Testis (tissue), 3 donors: Measurements from ENCODE around the gene PEF1. TPM values are rescaled to one million over a fixed set of nuclear protein-coding genes. Genes with fewer than 3 reads are reported as not detected.

ENCODE experiments used
- DNase-seq: peaks from one replicate; pipeline ENCODE4 v3.0.0-alpha.2; 2019
- H3K27ac ChIP-seq, 2 donors: fragments of 200-600 bp; sonication (generic); one replicate each; pipeline ENCODE4 v1.5.1; 2019
- H3K27me3 ChIP-seq: fragments of 200-600 bp; sonication (generic); one replicate; pipeline ENCODE4 v1.5.1; 2019
- H3K36me3 ChIP-seq: fragments of 200-600 bp; sonication (generic); one replicate; pipeline ENCODE4 v1.5.1; 2017; ENCODE audit warnings: low read depth; ENCODE audit errors: missing control alignments
- H3K4me1 ChIP-seq: fragments of 200-600 bp; sonication (generic); one replicate; pipeline ENCODE4 v1.5.1; 2019
- H3K4me3 ChIP-seq, 2 donors: fragments of 200-600 bp; sonication (generic); one replicate each; pipeline ENCODE4 v1.5.1; 2017 to 2019
- H3K9me3 ChIP-seq: fragments of 200-600 bp; sonication (generic); one replicate; pipeline ENCODE4 v1.5.1; 2017
- CTCF ChIP-seq, 3 experiments: fragments of 450-650 bp in 2 of 3; fragments of 200-600 bp in 1 of 3; sonication (generic) in 1 of 3; IDR thresholded peaks; one replicate each; pipeline ENCODE4 v1.5.1; 2016 to 2019; ENCODE audit warnings: antibody characterized with exemption in 3 of 3, mild to moderate bottlenecking in 2 of 3, moderate library complexity in 1 of 3
- POLR2A ChIP-seq: fragments of 450-650 bp; IDR thresholded peaks from one replicate; pipeline ENCODE4 v1.6.1; 2017; ENCODE audit warnings: antibody characterized with exemption, mild to moderate bottlenecking, moderate library complexity
- whole genome bisulfite sequencing, 2 donors: methylation state at CpG; one replicate each; pipeline ENCODE4 v1.1.5; 2018; 5-methylcytosine and 5-hydroxymethylcytosine counted together
- intact Hi-C: fragments of 100-400 bp; cut with DNase I; formaldehyde crosslinking; loops from one replicate; pipeline ENCODE4 v1.15.1; 2023; ENCODE audit warnings: low total_unique reads
- polyA plus RNA-seq: library from polyadenylated mRNA; stranded (reverse); fragments of 350-450 nt; fragmentation: Illumina TruSeq; extraction: RNeasy Lipid Tissue Mini Kit (QIAGEN cat#74804); gene quantifications from one replicate; pipeline ENCODE4 v1.2.3, GENCODE V29; 2014; ENCODE audit warnings: low read depth, low replicate concordance; ENCODE audit not compliant: insufficient read depth
- total RNA-seq, 2 donors: library from RNA; depleted of rRNA; stranded (reverse); fragments of >200 nt; gene quantifications; one replicate each; pipeline ENCODE4 v1.2.3, GENCODE V29; 2016

Gene PEF1
- total and polyA plus RNA-seq, 3 donors from 2014 or later = 73.5 to 124 (median 81.4) TPM

- no peak for DNase-seq
- H3K4me1 ChIP-seq = peaks cover 18% of the 10 kb centered on the region
- no peaks in the 10 kb centered on the region for H3K36me3 ChIP-seq
- TF ChIP-seq CTCF (IDR thresholded peaks at IDR 0.05) (no peak), POLR2A (no peak)
- H3K27ac ChIP-seq = no peak overlapping the region
- H3K27me3 ChIP-seq = no peaks in the 10 kb centered on the region
- no peak overlapping the region for H3K4me3 ChIP-seq
- WGBS, 2 donors = 86% methylated on average over 3 of the region's 3 CpGs
- intact Hi-C loops = no loop called here
- H3K9me3 ChIP-seq = no peaks in the 10 kb centered on the region
These were observed 1.8 kb downstream of the PEF1 start for GRCh38 chr1:31642897-31643296.

GRCh38 chr1:31642366-31642765, 2.3 kb downstream of the PEF1 start:
- 86 to 89% methylated on average over 4 of the region's 4 CpGs for WGBS, 2 donors
- intact Hi-C loops = no loop called here
- peaks cover 13% of the 10 kb centered on the region for H3K4me1 ChIP-seq

GRCh38 chr1:31640964-31641363, 3.7 kb downstream of the PEF1 start:
- H3K27me3 ChIP-seq = no peaks in the 10 kb centered on the region
- no peak for DNase-seq
- H3K9me3 ChIP-seq = no peaks in the 10 kb centered on the region
- no peaks in the 10 kb centered on the region for H3K36me3 ChIP-seq
- 84 to 87% methylated on average over 4 of the region's 4 CpGs for WGBS, 2 donors
- H3K27ac ChIP-seq = no peak overlapping the region
- H3K4me1 ChIP-seq = peaks cover 10% of the 10 kb centered on the region
- TF ChIP-seq CTCF (IDR thresholded peaks at IDR 0.05) = no peak
- no peak for TF ChIP-seq POLR2A
- intact Hi-C loops = no loop called here
- no peak overlapping the region for H3K4me3 ChIP-seq

More at GRCh38 chr1:31642366-31642765, 2.3 kb downstream of the PEF1 start:
- DNase-seq = no peak
- no peak overlapping the region for H3K27ac ChIP-seq
- TF ChIP-seq CTCF (IDR thresholded peaks at IDR 0.05) = no peak
- TF ChIP-seq POLR2A = no peak
- H3K4me3 ChIP-seq = no peak overlapping the region
- H3K36me3 ChIP-seq = no peaks in the 10 kb centered on the region
- no peaks in the 10 kb centered on the region for H3K27me3 ChIP-seq
- H3K9me3 ChIP-seq = no peaks in the 10 kb centered on the region

- H3K27me3 ChIP-seq = no peaks in the 10 kb centered on the region
- H3K27ac ChIP-seq = no peak overlapping the region
- intact Hi-C loops = no loop called here
- peaks cover 10% of the 10 kb centered on the region for H3K4me1 ChIP-seq
- DNase-seq = no peak
- H3K36me3 ChIP-seq = no peaks in the 10 kb centered on the region
- no peak overlapping the region for H3K4me3 ChIP-seq
- TF ChIP-seq POLR2A (no peak), CTCF (IDR thresholded peaks at IDR 0.05) (no peak)
- H3K9me3 ChIP-seq = no peaks in the 10 kb centered on the region
These were observed 4.5 kb downstream of the PEF1 start for GRCh38 chr1:31640179-31640578.

GRCh38 chr1:31639543-31639942, 5.1 kb downstream of the PEF1 start:
- no peak for DNase-seq
- no peaks in the 10 kb centered on the region for H3K36me3 ChIP-seq
- TF ChIP-seq CTCF (IDR thresholded peaks at IDR 0.05) (no peak), POLR2A (no peak)
- no peak overlapping the region for H3K27ac ChIP-seq
- no peaks in the 10 kb centered on the region for H3K9me3 ChIP-seq
- no peaks in the 10 kb centered on the region for H3K27me3 ChIP-seq
- H3K4me1 ChIP-seq = peaks cover 10% of the 10 kb centered on the region
- 57 to 66% methylated on average over 4 to 5 of the region's 5 CpGs for WGBS, 2 donors
- H3K4me3 ChIP-seq = no peak overlapping the region
- intact Hi-C loops = no loop called here
